Putamen (tissue), 1 donor: ENCODE measurements around the gene KRT86.

Experiments
- DNase-seq: peaks from one replicate; pipeline ENCODE4 v3.0.0-alpha.2; 2016; ENCODE audit warnings: low spot score

The KRT86 gene

DNA sequence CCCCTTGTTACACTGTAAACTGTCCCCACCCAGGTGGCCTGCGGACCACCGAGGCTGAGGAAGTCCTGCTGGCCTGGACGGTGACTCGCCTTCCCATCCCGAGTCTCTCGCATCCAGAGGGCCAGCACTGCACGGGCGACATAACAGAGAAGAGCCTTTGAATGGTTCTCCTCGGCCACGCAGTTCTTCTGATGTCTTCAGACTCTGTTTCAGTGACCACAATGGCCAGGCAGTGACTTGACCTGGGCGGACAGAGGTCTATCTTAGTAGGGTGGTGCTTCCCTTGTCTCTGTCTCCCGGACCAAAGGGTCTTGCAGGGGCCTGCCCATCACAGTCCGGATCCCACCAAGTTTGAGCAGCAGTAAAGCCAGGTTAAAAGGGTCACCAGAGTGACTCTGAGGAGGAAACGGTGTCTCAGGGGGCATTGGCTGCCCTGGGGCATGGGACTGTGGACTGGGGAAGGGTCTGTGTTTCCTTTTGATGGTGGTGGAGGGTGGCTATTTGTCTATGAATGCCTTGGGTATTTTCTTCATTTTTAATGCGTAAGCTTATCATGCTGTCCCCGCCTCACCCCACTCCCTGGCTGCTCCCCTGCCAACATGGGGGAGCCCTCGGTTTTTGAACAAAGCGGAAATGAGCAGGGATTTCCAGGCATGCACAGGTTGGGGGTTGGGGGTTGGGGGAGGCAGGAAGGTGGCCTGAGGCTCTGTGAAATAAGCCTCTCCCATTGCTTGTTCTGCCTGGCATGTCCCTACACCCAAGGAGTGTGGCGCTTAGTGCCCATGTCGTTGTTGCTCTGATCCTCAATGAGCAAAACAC is 82.5 kb downstream of the KRT86 start:
- DNase-seq = no peak
